ENCODE results near the gene FN3K. TPM values are rescaled to one million over a fixed set of nuclear protein-coding genes. Genes with fewer than 3 reads are reported as not detected.
"Not testable (repeated sequence)": the region's sequence is repeated elsewhere in the genome, so short reads cannot be mapped to it uniquely, and the experiment has no call there.

The FN3K gene
- polyA plus RNA-seq, 3 donors = 0.15 TPM; not detected in 2

DNA sequence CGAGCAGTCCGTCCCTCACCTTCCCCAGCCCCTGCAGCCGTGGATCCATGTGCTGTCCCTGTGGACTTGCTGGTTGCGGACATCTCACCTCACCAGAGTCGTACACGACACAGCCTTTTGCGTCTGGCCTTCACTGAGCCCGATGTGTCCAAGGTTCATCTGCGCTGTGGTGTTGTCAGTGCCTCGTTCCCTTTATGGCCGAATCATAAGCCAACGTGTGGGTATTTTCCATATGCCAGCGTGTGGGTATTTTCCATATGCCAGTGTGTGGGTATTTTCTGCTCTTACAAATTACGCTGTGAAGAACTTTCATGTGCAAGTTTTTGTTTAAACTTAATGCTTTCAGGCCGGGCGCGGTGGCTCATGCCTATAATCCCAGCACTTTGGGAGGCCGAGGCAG, 48.1 kb downstream of the FN3K start:
- Histone ChIP-seq H3K4me1 (ENCODE audit: control insufficient read depth in 1 of 2, insufficient read depth in 2 of 2, low read length in 2 of 2) (peaks cover 10 to 11% of the 10 kb centered on the region in 2 donors), H3K9me3 (replicated peaks in 1 of 2; ENCODE audit: control insufficient read depth in 1 of 2, insufficient read depth in 1 of 2, low read length in 2 of 2) (no peaks in the 10 kb centered on the region), H2AFZ (ENCODE audit: insufficient read depth, low read depth, low read length, poor library complexity, severe bottlenecking) (no peak overlapping the region), H3K9ac (ENCODE audit: insufficient read depth, low read length, poor library complexity, severe bottlenecking) (no peak overlapping the region), H3K4me3 (replicated peaks in 1 of 3; ENCODE audit: low read depth in 2 of 3, low read length in 3 of 3) (no peak overlapping the region), H3K79me2 (ENCODE audit: insufficient read depth, low read length) (no peaks in the 10 kb centered on the region), H4K20me1 (ENCODE audit: insufficient read depth, low read length) (no peaks in the 10 kb centered on the region), H3K4me2 (replicated peaks; ENCODE audit: extremely low read depth, low read length, poor library complexity, severe bottlenecking) (no peak overlapping the region), H3K36me3 (replicated peaks in 1 of 2; ENCODE audit: control insufficient read depth in 1 of 2, insufficient read depth in 2 of 2, low read length in 2 of 2) (peaks cover 0 to 18% of the 10 kb centered on the region in 2 donors), H3K27me3 (ENCODE audit: control insufficient read depth in 2 of 2, insufficient read depth in 2 of 2, low read length in 2 of 2) (no peaks in the 10 kb centered on the region), H3K27ac (ENCODE audit: low read depth in 1 of 2, low read length in 2 of 2) (no peak overlapping the region)
- Mint-ChIP-seq H3K36me3 (peaks cover 19 to 29% of the 10 kb centered on the region in 2 donors), H3K4me3 (no peak overlapping the region), H3K27ac (no peak overlapping the region), H3K4me1 (peaks cover 13% of the 10 kb centered on the region), H3K27me3 (ENCODE audit: low read depth in 3 of 3) (peaks cover 0 to 2% (median 0%) of the 10 kb centered on the region in 3 donors), H3K9me3 (peaks cover 0 to 2% (median 0%) of the 10 kb centered on the region in 7 donors)
- intact Hi-C loops (cut with micrococcal nuclease) = loop anchor here in 1 of 2 donors (5.0 kb wide), 1 partner anchor 129 kb away; no protein-coding TSS in a partner anchor
- TF ChIP-seq, protein P1, sequence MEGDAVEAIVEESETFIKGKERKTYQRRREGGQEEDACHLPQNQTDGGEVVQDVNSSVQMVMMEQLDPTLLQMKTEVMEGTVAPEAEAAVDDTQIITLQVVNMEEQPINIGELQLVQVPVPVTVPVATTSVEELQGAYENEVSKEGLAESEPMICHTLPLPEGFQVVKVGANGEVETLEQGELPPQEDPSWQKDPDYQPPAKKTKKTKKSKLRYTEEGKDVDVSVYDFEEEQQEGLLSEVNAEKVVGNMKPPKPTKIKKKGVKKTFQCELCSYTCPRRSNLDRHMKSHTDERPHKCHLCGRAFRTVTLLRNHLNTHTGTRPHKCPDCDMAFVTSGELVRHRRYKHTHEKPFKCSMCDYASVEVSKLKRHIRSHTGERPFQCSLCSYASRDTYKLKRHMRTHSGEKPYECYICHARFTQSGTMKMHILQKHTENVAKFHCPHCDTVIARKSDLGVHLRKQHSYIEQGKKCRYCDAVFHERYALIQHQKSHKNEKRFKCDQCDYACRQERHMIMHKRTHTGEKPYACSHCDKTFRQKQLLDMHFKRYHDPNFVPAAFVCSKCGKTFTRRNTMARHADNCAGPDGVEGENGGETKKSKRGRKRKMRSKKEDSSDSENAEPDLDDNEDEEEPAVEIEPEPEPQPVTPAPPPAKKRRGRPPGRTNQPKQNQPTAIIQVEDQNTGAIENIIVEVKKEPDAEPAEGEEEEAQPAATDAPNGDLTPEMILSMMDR (IDR thresholded peaks at IDR 0.05) = no peak
- 99% methylated on average over 16 of the region's 18 CpGs for WGBS (ENCODE audit: insufficient coverage)
- DNase-seq = no peak

DNA sequence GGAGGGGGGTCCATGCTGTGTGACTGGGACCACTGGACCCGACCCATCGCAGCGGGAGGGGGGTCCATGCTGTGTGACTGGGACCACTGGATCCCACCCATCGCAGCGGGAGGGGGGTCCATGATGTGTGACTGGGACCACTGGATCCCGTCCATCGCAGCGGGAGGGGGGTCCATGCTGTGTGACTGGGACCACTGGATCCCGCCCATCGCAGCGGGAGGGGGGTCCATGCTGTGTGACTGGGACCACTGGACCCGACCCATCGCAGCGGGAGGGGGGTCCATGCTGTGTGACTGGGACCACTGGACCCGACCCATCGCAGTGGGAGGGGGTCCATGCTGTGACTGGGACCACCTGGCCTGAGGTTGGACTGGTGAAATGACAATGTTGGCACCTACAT, 50.2 kb downstream of the FN3K start:
- 100% methylated on average over 8 of the region's 16 CpGs for WGBS (ENCODE audit: insufficient coverage)

More for the DNA sequence above, 50.2 kb downstream of the FN3K start:
- H3K27me3 Mint-ChIP-seq (ENCODE audit: low read depth in 3 of 3); H4K20me1 ChIP-seq (ENCODE audit: insufficient read depth, low read length); H3K9ac ChIP-seq (ENCODE audit: insufficient read depth, low read length, poor library complexity, severe bottlenecking); H3K27ac ChIP-seq (ENCODE audit: low read depth in 1 of 2, low read length in 2 of 2); H3K9me3 ChIP-seq (replicated peaks in 1 of 2; ENCODE audit: control insufficient read depth in 1 of 2, insufficient read depth in 1 of 2, low read length in 2 of 2); H3K79me2 ChIP-seq (ENCODE audit: insufficient read depth, low read length); H2AFZ ChIP-seq (ENCODE audit: insufficient read depth, low read depth, low read length, poor library complexity, severe bottlenecking); H3K9me3 Mint-ChIP-seq; H3K4me3 ChIP-seq (replicated peaks in 1 of 3; ENCODE audit: low read depth in 2 of 3, low read length in 3 of 3); H3K4me3 Mint-ChIP-seq; DNase-seq; H3K27ac Mint-ChIP-seq; H3K27me3 ChIP-seq (ENCODE audit: control insufficient read depth in 2 of 2, insufficient read depth in 2 of 2, low read length in 2 of 2); H3K4me2 ChIP-seq (replicated peaks; ENCODE audit: extremely low read depth, low read length, poor library complexity, severe bottlenecking); intact Hi-C loops (cut with micrococcal nuclease): not testable (repeated sequence)
- peaks cover 13% of the 10 kb centered on the region for H3K4me1 Mint-ChIP-seq
- peaks cover 10 to 11% of the 10 kb centered on the region in 2 donors for H3K4me1 ChIP-seq (ENCODE audit: control insufficient read depth in 1 of 2, insufficient read depth in 2 of 2, low read length in 2 of 2)
- peaks cover 25 to 27% of the 10 kb centered on the region in 2 donors for H3K36me3 Mint-ChIP-seq
- H3K36me3 ChIP-seq (replicated peaks in 1 of 2; ENCODE audit: control insufficient read depth in 1 of 2, insufficient read depth in 2 of 2, low read length in 2 of 2) = peaks cover 0 to 18% of the 10 kb centered on the region in 2 donors
